NCI-H1436 treated with DMSO at 0.1 percent for 48 hours (cell line): ENCODE results near the gene PAQR8.

ENCODE experiments used
- DNase-seq: peaks from one replicate; lab custom pipeline; 2025; lab: John Stamatoyannopoulos, UW

Gene PAQR8

DNA sequence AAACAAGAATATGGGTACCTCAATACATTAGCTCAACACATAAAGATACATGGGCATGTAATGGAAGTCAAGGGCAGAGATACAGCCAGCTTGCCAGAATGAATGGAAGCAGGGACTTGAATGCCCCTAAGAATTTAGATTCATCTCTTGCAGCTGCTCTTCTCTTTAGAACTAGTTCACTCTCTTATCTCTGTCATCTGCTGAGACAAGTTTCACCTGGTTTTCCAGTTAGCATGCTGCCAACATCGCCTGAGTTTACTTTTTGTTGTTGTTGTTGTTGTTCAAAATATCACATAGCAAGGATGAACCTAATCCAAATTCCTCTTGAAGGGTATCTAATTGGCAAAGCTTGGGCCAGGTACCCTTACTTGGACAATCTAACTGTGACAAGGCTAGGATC lies 14.1 kb upstream of the PAQR8 start:
- no peak for DNase-seq

GRCh38 chr6:52351879-52352238 lies 10.1 kb upstream of the PAQR8 start:
- DNase-seq: no peak

GRCh38 chr6:52352239-52353018 lies 9.5 kb upstream of the PAQR8 start:
- peak; percentile 81 for DNase-seq

DNA sequence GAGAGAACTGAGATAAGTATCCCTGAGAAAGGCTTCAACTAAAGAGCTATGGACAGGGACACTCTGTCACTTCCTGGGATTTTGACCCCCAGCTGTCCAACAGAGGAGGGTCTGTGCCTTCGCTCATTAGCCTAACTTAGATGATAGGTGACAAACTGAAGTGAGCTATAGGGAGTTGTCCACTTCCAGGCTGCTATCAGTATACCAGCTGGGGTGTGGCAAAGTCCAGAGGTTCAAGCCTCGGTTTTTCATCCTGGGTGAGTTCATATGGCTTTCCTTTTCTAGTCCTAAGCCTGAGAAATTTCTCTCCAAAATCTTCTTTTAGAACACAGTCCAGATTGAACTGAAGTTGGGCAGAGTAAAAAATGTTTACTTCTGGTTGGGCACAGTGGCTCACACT lies 5.9 kb upstream of the PAQR8 start:
- DNase-seq: no peak

DNA sequence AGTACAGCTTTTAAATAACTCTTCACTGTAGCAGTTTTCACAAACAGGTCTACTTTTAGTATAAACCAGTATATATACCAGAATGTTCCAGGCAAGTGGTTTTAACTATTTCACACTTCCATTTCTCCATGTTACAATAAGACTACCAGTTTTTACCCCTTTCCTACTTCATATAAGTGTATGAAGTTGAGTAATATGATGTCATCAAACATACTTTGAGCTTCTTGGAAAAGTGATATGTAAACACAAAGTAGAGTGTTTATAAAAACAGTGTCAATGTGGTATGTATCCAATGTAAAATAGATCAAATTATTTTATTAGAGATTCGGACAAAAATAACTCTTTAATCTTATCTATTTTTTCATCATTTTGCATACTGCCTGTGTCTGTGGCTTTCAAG lies 2.5 kb upstream of the PAQR8 start:
- no peak for DNase-seq

GRCh38 chr6:52360028-52360427 lies 1.9 kb upstream of the PAQR8 start:
- DNase-seq: no peak

DNA sequence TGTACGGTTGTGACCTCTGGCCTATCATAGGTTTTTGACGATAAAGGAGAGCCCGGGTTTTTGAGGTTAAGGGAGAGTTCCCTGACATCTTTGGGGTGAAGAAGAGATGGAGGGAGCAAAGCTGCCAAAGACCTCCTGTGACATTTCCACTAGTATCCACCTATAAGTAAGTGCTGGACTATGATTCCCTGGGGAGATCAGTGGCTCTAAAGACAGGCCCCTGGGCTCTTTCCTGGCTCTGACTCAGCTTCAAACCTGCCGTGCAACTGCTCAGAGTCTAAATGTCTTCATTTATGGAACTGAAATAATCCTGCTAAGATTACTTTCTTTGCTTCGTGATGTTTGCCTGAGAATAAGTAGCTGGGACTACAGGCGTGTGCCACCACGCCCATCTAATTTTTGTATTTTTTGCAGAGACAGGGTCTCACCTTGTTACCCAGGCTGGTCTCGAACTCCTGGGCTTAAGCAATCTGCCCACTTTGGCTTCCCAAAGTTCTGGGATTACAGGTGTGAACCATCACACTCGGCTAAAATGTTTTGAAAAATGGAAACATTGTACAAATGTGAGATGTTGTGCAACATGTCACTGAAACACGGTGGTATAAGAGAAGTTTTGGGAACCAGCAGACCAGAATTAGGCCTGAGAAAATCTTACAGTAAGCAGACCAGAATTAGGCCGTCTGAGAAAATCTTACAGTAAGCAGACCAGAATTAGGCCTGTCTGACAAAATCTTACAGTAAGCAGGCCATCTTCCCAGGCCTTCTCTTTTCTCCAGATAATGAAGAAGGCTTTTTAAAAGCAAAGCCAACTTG lies 1.1 kb upstream of the PAQR8 start:
- DNase-seq: no peak

DNA sequence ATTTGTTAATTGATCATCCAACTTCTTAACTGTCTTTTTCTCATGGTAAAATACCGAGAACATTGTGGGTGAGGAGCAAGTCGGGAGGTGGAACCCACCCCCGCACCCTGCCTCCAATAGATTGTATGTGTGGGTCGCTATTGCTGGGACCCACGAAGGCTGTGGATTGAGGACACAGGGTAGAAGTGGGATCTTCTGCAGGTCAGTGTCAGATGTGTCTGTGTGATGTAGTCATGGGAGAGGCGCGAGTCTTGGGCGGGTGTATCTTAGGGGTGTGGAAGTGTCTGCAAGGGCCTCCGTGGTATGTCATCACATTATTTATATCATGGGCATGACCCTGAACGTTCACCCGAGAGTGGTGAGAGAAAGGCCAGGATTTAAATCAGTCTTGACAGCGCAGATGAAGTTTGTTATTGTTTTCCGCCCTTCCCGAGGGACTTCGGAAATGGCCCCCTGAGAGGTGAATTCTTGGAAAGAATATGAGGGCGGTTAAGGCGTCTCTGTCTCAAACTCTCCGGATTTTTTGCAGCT lies 472 bp upstream of the PAQR8 start:
- no peak for DNase-seq

GRCh38 chr6:52362443-52363227 lies 684 bp downstream of the PAQR8 start:
- DNase-seq: no peak

DNA sequence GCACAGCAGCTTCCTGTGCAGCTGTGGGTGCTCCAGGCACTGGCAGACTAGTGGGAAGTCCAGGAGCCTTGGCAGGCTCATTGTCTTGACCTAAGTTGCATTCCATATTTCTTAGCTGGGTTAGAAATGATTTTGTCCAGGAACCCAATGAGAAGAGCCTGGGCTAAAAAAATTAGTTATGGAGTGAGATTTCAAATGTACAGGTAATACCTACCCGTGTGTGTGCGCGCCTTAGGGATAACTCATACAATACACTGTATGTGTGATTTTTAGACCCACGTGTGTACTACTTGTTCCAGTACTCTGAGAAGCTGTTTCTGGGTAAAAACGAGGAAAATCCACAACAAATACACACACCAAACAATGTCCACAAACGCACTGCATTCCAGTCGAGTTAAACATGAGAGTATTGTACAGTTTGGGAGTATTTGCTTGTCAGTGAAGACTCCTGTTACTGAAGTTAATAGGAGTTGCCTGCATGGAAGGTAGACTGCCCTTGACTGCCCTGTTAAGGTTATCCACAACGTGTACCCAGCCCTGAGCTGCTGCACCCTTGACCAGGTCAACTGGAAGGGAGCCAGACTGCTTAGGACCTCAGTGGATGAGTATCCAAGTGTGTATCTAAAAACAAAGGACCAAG lies 1.4 kb downstream of the PAQR8 start:
- DNase-seq: no peak

DNA sequence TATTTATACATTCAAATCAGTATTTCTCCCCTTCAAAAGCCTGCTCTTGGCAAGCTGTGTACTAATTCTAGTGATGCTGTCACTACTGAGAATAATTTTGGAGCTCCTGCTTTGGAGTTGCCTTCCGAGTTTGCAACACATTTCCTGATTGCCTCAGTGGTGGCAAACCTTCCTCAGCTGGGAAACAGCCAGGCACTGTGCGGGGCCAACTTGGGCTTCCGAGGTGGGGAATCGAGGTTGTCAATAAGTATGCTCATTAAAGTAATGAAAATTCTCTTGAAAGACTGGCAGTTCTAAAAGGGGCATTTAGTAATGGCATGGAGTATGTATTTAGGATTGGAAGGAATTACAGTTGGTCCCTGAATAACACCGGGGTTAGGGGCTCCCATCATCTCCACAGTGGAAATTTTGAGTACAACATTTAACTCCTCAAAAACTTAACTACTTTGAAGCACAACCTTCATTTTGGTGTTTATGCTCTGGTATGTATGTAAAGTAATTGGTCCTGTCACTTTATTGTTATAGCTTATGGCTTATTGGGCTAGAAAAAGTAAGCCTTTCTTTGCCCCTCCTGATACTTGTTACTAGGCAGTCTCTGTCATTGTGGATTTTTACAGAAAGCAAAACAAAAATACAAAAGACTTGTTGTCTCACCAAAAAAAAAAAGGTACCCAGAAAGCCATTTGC lies 2.7 kb downstream of the PAQR8 start:
- DNase-seq: no peak

DNA sequence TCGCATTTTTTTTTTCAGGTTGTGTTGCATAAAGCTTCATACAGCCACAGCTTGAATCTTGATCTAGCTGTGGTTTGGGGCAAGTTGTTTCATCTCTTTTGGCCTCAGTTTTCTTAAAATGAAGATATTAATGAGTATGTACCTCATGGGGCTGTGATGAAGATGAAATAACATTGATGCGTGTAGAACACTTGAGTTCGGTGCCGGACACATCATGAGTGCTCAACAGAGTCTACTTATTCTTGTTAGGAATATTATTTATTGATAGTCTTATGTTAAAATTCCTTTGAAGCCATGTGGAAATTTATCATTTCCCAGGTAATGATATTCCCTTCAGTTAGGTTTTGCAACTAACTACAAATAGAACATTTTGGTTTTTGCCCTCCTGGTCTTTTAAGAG lies 3.4 kb downstream of the PAQR8 start:
- DNase-seq: no peak

GRCh38 chr6:52365866-52366540 lies 4.1 kb downstream of the PAQR8 start:
- no peak for DNase-seq

DNA sequence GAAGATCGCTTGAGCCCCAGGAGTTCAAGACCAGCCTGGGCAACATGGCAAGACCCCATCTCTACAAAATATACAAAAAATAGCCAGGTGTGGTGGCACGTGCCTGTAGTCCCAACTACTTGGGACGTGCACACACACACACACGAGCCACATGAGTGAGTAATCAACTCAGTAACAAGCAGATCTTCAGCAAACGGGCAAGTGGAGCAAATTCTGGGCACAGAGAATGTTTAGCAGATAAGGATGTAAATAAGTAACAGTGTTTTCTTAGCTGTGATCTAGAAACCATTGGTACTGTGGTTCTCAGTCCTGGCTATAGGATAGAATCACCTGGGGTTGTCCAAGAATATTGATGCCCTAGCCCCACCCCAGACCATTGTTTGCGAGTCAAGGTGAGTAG lies 6.1 kb downstream of the PAQR8 start:
- no peak for DNase-seq

DNA sequence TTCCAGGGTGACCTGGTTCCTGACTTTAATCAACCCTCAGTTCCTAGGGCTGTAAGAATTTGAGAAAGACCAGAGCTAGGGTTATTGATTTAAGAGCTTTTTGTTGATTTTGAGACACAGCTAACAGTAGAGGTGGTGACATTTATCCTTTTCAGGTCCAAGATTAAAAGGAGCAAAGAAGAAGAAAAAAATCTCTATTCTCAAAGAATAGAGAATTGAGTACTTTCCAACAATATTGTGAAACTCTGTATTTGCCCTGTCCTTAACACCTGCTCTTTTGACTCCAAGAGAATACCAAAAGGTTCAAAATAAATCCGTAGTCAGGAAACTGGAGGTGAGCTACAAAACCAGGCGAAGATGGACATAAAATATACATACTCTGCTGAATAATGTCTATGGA lies 7.3 kb downstream of the PAQR8 start:
- no peak for DNase-seq

DNA sequence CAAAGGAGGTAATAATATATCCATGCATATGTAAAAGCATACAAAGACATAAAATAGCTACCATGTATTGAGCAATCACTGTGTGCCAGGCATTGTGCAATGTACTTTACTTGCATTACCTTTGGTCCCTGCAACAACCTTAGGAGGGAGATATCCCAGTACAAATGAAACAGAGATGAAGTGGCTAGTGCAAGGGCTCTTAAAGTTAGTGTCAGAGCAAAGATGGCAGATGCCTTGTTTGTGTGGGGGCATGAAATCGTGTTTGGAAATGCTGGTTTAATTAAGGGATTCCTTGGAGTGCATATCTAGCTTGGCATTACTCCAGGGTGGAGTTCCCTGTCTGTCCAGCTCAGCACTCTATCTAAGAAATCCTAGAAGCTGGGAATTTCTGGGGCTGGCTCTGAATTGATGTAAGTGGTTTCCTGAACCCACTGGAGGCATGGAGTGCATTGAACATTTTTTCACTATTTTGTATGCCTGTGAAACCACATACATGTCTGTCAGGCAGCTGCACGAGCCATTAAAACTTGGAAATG lies 9.8 kb downstream of the PAQR8 start:
- DNase-seq: no peak

DNA sequence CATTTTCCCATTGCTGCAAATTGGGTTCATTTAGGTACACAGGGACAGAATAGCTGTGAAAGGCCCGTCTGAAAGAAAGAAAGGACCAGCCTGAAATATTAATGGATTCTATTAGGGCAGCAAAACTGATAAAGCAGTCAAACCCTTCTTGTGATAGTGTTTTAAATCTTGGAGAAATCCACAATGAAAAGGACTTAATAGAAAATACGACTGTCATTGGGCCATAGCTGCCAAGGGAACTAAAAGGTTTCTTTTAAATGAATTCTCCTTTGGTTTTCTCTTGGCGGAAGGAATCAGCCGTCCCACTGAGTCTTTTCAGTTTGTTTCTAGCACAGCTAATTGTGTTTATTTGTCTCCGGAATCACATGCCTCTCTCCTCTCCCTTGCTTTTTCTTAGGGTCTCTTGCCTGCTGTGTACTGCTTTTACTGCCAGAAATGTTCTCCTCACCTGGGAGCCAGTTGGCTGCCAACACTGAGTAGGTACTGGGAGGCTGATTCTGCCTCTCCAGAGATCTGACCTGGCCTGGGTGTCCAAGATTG lies 11.3 kb downstream of the PAQR8 start:
- no peak for DNase-seq

DNA sequence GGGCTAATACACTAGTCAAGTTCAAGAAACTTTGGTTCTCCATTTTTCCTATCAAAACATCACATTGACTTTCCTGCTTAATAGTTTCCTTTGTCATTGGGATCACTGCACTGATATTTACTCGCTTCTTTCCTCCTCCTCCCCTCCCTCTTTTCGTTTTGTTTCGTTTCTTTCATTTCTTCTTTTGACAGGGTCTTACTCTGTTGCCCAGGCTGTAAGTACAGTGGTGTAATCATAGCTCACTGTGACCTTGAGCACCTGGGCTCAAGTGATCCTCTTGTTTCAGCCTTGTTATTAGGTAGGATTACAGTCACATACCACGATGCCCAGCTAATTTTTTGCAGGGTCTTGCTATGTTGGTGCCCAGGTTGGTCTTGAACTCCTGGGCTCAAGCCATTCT lies 12.3 kb downstream of the PAQR8 start:
- DNase-seq: no peak

DNA sequence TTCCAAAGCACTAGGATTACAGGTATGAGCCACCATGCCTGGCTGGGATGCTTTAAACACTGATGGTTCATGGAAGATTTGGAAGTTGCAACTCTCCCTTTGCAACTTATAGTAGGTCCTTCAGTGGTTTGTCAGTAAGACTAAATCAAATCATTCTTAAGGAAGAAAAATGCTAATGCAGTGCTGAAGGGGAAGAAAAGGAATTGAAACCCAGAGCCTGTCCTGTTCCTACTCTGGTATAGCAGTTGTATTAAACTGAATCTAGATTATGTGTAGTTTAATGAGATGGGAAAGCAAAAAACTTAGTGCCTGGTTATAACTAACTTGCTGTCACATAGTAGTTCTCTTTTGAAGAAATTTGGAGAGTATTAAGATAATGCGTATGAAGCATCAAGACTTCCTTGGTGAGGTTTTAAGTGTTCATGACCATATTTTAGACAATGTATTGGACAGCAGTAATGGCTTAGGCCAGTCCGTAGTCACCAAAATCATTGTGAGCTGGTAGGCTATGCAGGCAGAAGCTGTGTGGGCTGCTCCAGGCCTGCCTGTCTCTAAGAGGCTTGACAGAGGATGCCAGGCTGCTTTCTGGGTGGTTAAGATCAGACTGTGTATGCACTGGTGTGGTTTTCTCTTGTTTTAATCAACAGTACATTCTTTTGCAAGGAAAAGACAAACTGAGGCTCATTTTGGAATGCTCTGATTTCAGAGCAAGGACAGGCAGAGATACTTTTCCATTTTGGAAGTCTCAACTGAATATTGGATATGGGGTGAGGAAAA lies 14.0 kb downstream of the PAQR8 start:
- DNase-seq: no peak

DNA sequence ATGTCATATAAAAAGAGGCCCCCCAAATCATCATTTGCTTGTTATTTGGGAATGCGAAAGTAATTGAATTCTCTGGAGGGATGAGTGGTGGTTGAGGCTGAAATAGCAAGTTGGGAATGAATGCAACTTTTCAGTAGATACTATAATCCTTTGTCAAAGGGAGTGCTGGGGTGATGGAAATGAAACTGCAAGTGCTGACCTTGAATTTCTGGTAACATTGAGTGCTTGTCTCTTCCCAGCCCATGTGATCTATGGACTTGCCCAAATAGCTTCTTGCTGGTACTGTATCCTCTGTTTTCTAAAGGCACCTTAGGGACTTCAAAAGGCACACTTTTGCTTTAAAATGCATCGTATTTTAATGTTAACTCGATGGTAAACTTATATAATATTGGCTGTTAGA lies 14.8 kb downstream of the PAQR8 start:
- no peak for DNase-seq
